Measurements from ENCODE around the gene PRRT1B.

DNA sequence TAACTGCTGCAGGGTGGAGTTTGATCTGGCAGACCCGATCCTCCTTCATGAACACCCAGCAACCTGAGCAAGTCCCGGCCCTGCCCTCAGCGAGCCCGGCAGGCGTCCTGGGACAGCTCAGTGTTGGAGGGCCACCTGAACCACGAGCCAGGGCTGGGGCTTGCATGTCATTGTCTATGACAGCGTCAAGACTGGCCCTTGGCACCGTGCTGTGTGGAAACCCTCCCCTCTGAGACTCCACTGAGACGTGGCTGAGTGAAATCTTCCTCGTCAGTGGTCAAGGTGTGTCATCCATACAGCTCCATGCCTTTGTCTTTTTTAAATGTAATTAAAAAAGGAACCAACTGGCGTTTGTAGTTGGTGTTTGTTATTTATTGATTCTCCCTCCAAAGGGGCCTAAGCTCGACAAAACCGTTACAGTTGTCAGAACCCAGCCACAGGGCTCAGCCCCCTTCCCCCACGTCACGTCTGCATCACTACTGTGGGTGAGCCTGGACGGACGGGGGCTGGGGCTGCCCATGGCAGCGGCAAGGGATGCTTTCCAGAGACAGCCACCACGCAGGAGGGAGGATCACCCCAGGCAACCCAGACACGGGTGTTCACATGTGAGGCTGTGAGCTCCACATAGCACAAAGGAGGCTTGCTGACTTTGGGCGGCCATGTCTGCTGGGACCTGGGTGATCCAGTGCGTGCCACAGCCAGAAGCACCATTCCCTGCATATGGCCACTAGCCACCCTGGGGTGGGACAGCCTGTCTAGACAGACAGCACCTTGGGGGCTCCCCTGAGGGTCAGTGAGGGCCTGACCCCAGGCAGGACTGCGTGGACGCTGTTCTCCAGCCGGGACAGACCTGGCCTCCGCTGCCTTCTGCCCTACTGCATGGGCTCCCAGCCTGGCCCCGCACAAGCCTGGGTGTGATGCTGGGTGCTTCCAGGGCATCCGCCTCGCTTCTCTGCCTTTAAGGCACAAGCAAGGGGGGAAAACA, 21.6 kb upstream of the PRRT1B start:
- no peak for TF ChIP-seq CTCF (IDR thresholded peaks at IDR 0.05)
- TF ChIP-seq POLR2AphosphoS5 (IDR thresholded peaks at IDR 0.05), result no peak
- no peak for TF ChIP-seq POLR2A (IDR thresholded peaks at IDR 0.05)

Measured in transverse colon (tissue), 4 donors.